ENCODE results near the gene TRAPPC10.

The TRAPPC10 gene

DNA sequence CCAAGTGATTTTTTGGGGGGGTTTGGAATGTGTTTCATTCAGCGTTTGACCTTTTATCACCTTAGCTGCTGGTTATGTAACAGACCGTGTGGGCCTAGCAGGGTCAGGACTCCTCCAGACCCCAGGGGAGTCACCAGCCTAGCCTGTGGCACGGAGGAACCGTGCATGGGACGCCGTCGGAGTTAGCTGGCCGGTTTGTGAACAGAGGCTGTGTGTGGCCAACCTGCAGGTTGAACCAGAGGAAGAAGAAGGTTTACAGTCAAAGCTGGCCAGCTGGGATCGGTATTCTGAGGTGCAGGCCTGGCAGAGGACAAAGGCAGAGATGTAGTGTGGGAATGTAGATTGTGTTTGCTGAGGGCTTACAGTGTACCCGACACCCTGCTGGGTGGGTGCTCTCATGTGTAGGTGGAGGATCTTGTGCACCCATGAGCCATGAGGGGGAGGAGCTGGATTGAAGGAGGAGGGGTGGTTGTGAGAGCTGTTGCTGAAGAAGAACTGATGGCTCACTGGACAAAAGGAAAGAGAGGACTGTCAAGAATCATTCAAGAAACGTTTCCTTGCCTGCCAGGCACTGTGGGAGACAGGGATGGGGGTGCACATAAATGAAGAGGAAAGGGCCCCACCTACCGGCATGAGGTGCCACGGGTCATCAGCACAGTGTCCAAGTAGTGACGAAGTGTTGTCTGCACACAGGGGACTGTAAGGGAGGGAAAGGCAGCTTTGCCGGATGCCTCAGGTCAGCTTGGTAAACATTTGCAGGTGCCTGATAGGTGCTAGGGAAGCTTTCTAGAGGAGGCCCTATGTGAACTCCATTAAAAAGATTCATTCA is 55.1 kb downstream of the TRAPPC10 start:
- DNase-seq (ENCODE audit: low spot score): no peak

DNA sequence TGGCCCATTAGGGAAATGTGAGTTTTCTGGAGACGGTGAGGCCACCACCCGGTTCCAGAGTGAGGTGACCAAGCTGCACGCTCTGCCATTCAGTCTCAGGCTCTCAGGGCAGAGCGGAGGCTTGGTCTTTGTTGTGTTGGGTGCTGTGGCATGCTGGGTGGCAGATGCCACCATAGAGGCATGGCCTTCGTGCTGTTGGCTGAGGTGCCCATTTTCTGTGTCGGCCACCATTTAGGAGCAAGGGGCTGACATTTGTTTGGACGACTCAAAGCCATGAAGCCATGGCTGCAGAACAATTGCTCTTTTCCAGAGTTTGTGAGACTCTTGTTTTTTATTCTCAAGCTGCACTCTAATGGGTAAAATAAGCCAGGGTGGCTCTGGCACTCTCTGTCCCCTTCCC is 58.3 kb downstream of the TRAPPC10 start:
- DNase-seq (ENCODE audit: low spot score): no peak

DNA sequence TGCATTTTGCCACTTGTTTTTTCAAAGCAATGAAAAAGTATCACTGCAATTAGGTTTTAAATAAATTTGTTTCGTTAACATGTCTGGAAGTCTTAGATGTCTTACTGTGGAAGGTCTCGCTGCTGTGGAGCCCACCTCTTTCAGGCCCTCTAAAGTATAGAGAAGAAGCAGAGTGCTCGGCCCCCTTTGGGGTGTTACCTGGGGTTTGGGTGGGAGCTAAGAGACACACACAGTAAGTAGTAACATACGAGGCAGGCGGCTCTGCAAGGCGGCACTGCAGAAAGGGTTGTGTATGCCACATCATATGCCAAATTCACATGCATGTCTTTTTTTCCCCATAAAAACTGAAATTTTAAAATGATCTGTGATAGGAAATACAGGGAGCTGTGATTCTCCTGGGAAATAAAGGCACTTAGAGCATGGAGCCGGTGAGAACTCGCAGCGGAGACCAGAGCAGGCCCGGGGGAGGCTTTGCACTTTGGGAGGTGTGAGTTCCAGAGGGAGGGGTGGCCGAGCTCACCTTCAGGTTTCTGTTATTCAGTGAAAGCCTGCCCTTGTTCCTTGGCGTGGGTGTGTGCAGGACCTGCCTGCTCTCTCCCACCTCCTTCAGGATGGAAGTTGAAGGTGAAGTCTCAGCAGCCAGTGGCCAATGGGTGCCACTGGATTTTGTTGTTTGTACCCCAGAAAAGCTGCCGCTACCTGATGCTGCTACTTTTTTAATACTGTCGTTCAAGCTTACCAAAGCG is 59.4 kb downstream of the TRAPPC10 start:
- no peak for DNase-seq (ENCODE audit: low spot score)

GRCh38 chr21:44072111-44072510 is 60.0 kb downstream of the TRAPPC10 start:
- no peak for DNase-seq (ENCODE audit: low spot score)

GRCh38 chr21:44074315-44074958 is 62.3 kb downstream of the TRAPPC10 start:
- DNase-seq (ENCODE audit: low spot score): no peak

- no peak for DNase-seq (ENCODE audit: low spot score)
These were observed 64.2 kb downstream of the TRAPPC10 start for GRCh38 chr21:44076316-44076715.

DNA sequence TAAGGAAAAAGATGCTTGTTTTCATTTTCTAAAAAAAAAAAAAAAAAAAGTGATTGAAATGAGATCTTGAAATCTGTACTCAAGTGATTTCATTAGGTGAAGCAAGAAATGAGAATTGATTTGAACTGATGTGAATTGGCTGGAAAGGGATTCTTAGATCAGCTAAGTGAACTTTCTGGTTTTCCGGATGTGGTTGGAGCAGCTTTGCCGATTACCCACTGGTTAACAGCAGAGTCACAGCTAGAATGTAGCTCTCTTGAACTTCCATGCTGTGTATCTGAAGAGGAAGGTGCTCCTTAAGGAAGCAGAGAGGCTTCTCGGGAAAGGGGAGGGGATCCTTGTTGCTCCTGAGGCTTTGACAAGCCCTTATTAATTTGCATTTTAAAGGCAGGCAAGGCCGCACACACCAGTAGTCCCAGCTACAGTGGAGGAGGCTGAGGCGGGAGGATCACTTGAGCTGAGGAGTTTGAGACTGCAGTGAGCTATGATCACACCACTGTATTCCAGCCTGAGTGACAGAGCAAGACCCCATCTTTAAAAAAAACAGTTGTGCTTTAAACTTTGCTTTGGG is 66.4 kb downstream of the TRAPPC10 start:
- no peak for DNase-seq (ENCODE audit: low spot score)

DNA sequence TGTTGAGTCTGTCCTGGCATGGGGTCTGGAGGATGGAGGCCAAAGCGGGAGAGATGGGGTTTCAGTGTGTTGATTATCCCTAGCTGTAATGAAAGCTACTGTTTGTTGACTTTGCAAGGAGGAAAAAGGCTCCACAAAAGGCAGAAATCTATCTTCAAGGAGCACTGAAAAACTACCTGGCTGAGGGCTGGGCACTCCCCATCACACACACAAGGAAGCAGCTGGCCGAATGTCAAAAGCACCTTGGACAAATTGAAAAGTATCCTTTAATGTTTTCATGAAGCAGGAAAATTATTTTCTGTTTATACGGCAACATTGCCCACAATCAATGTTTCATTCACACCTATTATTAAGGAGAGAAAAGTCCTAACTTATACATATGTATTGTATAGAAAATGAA is 67.3 kb downstream of the TRAPPC10 start:
- DNase-seq (ENCODE audit: low spot score): no peak

DNA sequence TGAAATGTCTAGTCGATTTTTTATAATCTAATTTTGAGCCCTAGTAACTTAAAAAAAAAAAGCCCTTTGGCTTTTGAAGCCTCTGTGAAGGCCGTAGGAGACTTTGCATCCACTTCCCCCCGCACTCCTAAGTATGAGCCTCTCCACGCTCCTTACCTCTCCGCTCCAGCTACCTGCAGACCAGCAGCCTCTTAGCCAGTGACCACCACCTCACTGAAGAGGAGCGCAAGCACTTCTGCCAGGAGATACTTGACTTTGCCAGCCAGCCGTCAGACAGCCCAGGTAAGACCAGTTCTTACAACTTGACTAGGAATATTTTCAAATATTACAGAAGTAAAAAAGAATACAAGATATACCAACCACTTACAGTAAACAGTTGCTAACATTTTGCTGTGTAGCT is 67.7 kb downstream of the TRAPPC10 start:
- no peak for DNase-seq (ENCODE audit: low spot score)

DNA sequence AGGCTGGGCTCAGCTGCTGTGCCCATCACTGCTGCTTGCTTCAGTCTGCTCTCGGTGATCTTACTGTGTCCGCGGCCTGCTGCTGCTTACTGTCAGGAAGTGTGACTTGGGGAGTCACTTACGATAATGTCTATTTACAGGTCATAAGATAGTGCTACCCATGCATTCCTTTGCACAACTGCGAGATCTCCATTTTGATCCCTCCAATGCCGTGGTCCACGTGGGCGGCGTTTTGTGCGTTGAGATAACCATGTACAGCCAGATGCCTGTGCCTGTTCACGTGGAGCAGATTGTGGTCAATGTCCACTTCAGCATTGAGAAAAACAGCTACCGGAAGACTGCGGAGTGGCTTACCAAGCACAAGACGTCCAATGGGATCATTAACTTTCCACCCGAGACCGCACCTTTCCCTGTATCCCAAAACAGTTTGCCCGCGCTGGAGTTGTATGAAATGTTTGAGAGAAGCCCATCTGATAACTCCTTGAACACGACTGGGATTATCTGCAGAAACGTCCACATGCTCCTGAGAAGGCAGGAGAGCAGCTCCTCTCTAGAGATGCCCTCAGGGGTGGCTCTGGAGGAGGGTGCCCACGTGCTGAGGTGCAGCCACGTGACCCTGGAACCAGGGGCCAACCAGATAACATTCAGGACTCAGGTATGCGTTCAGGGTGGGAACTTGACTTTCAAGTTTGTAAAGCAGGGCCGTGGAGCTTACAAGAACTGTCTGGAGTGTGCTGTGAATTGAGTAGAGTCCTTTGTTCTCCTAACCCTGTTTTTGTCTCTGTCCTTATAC is 70.7 kb downstream of the TRAPPC10 start:
- DNase-seq (ENCODE audit: low spot score): no peak

DNA sequence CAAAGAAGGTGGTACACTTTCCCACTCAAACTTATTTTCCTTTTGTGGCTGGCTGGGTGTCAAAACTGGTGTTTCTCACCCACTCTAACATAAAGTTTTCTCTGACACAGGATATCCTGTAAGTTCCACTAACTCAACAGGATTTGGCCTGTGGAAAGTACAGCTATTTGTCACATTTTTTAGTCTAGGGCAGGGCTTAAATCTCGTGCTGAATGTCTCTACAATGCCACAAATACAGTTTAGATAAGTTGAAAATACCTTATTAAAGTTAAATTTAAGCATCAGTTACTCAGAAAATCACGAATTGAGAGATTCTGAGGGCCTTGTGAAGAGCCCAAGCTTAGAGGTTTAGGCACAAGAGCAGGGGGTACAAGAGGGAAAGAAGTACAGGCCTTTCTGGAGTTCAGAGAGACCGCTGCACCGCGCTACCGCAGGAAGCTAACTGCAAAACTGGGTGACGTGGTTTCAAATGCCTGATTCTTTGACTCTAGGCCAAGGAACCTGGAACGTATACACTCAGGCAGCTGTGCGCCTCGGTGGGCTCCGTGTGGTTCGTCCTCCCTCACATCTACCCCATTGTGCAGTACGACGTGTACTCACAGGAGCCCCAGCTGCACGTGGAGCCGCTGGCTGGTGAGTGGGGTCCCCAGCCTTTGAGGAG is 71.7 kb downstream of the TRAPPC10 start:
- no peak for DNase-seq (ENCODE audit: low spot score)

DNA sequence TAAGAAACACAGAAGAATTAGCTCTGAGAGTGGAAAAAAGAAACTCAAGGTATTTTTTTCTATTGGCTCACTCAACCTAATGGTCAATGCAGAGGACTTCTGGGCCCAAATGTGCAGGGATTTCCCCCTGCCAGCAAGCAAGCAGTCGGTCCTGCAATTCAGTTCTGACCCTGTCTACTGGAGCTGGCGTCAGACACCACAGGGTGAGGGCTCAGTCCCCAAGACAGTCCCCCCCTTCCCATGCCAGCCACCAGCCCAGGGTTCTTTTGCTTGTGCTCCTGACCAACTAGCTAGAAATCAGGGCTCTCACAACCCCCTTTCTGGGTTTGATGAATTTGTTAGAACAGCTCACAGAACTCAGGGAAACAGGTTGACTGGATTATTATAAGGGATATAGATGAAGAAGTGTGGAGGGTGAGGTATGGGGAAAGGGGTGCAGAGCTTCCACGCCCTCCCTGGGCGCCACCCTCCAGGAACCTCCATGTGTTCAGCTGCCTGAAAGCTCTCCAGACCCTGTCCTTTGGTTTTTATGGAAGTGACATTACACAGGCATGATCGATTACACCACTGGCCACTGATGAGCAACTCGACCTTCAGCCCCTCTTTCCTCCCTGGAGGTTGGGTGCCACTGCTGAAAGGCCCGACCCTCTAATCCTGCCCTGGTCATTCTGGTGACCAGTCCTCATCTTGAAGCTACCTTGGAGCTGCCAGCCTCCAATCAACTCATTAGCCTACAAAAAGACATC is 72.6 kb downstream of the TRAPPC10 start:
- no peak for DNase-seq (ENCODE audit: low spot score)

DNA sequence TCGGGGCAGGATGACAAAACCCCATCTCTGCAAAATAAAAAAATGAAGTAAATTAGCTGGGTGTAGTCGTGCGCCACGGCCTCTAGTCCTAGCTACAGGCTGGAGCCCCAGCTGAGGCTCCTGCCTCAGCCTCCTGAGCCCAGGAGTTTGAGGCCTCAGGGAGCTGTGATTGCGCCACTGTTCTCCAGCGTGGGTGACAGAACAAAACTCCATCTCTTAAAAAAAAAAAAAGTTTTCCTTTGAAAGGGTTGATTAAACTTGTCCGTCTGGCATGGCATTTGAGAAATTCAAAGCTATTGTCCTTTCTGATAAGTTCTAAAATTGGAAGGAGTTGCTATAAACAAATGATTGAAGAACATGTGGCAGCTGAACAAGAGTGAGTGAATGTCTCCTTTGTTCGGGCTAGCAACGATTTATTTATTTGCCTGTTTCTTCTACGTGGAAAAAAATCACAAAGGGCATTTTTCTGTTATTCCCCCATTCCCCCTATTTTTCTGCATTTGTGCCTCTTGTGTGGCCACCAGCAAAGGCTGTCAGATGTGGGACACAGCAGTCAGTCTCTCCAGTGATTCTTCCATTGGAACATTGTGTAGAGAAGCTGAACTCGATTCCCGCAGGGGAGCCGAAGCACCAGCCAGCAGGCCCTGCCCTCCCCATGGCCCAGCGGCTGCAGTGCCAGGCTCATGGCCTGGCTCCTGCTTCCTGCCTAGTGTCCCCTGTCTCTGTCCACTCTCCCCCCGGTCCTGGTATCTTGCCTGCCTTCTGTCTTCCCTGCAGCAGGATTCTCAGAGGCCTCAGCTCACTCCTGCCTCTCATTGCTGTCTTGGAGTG is 73.6 kb downstream of the TRAPPC10 start:
- no peak for DNase-seq (ENCODE audit: low spot score)

DNA sequence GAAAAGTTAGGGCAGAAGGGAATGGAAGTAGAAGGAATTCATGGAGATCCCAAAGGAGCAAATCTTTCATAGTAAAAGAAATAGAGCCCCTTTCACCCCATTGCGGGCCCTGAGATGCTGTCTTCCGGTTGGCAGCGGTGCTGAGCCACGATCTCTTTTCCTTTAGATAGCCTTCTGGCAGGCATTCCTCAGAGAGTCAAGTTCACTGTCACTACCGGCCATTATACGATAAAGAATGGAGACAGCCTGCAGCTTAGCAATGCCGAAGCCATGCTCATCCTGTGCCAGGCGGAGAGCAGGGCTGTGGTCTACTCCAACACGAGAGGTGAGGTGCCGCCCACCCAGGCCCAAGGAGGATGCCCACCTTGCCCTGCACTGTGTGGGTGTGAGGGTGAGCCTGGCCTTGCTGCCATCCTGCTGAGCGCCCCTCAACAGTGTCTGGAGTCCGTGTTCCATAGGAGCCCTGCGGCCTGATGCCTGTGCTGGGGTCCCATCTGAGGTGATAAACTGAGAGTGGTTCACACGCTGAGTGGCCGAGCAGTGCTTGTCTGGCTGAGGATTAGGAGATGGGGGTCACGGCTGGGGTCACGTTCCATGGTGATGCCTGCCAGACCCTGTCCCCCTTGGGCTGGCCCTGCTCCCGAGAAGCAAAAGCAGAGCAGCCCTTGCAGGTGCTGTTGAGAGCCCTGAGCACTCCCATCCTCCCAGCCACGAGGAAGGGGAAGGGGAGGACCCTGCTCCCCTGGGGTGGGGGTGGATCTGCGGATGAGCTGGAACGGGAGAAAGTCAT is 74.7 kb downstream of the TRAPPC10 start:
- no peak for DNase-seq (ENCODE audit: low spot score)

DNA sequence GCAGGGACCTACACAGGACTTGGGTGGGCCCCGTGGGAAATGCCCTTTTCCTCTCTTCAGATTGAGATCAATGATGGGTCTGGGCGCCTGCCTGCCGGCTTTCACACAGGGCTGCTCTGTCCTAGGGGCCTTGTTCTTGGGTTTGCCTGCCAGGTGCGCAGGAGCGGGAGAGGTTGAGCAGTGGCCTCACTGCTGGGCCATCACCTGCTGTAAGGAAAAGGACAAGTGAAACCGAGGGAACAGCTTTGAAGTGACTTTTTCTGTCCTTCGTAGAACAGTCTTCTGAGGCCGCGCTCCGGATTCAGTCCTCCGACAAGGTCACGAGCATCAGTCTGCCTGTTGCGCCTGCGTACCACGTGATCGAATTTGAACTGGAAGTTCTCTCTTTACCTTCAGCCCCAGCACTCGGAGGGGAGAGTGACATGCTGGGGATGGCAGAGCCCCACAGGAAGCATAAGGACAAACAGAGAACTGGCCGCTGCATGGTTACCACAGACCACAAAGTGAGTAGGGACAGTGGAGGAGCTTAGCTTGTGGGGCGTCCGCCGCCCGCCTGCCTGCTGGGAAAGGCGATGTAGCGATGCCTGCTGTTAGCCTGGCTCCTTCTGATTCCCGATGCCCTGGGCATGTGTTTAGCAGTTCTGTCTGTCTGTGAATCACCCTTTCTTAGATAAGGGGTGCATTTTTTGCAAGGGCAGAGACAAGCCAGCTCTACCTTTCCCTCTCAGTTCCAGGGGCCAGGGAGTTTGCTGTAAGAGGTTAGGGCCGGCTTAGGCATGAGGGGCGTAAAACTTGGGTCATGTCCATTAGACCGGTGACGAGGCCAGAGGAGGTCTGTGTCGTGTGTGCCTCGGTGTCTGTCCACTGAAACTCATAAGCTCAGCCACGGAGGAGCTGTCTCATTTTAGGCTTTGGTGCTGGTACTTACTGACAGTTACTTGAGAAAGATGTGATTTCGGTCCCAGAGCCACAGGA is 75.6 kb downstream of the TRAPPC10 start:
- no peak for DNase-seq (ENCODE audit: low spot score)

GRCh38 chr21:44088401-44088780 is 76.3 kb downstream of the TRAPPC10 start:
- DNase-seq (ENCODE audit: low spot score): no peak

Measured in left forelimb (tissue), 1 donor.